ENCODE measurements around the gene SLC10A6.

DNA sequence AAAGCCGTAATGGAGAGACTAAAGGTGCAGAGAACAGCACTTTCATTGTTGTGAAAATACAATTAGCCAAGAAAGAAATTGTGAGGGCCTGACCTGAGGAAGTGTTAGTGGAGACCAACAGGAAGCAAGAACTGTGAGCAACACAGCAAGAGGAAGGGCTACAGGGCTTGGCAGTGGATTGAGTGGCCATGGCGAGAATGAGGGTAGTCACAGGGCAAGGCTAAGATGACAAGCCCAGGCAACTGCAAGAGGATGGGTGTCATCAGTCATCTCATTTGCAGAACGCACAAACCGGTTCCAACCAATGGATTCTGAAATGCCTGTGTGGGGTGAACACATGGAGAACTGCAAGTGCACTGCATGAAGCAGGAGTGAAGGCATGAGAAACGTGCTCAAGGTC is 3.6 kb downstream of the SLC10A6 start:
- TF ChIP-seq, protein P1, sequence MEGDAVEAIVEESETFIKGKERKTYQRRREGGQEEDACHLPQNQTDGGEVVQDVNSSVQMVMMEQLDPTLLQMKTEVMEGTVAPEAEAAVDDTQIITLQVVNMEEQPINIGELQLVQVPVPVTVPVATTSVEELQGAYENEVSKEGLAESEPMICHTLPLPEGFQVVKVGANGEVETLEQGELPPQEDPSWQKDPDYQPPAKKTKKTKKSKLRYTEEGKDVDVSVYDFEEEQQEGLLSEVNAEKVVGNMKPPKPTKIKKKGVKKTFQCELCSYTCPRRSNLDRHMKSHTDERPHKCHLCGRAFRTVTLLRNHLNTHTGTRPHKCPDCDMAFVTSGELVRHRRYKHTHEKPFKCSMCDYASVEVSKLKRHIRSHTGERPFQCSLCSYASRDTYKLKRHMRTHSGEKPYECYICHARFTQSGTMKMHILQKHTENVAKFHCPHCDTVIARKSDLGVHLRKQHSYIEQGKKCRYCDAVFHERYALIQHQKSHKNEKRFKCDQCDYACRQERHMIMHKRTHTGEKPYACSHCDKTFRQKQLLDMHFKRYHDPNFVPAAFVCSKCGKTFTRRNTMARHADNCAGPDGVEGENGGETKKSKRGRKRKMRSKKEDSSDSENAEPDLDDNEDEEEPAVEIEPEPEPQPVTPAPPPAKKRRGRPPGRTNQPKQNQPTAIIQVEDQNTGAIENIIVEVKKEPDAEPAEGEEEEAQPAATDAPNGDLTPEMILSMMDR (IDR thresholded peaks at IDR 0.05), result no peak
- TF ChIP-seq EP300 (IDR thresholded peaks at IDR 0.05) (no peak), POLR2A (IDR thresholded peaks at IDR 0.05) (no peak)

All from ovary (tissue), 3 donors.